ENCODE measurements around the gene GADL1. TPM values are rescaled to one million over a fixed set of nuclear protein-coding genes. Genes with fewer than 3 reads are reported as not detected.
A peak's percentile ranks its signal among the peaks of the same experiment; 100 is the strongest.

The GADL1 gene
- total and polyA plus RNA-seq, 9 donors, result 9.8 to 25.7 (median 19.1) TPM

DNA sequence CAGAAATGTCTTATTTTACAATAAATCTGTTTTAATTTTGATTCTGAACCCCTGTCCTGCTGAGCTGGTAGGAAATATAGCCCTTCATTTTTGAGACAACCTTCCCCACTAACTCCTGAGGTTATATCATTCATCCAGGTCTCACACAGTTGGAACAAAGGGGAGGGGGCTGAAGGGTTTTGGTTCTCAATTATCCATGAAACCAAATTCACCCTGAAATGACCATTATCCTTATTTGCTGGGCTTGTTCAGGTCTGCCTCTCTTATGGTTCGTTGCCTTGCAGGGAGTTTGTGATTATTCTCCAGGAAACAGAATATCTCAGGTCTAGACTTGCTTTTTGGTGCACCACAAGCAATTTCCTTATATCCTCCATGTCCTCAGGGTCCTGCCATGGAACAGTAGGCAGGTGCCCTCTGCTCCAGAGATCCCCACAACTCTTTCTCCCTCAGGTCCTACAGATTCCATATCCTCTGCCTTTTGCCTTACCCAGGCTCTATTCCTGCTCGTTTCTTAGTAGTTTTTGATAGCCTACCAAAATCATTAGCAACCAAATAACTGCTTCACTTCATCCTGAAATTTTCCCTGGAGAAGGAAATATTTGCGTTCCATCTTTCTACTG, 193.6 kb downstream of the GADL1 start:
- Histone ChIP-seq H3K4me1 (ENCODE audit: control insufficient read depth, insufficient read depth, low read length) (peaks cover 5% of the 10 kb centered on the region), H3K27me3 (ENCODE audit: control insufficient read depth, insufficient read depth, low read length) (no peaks in the 10 kb centered on the region), H3K4me3 (ENCODE audit: low read length) (no peak overlapping the region), H3K36me3 (ENCODE audit: control insufficient read depth, insufficient read depth, low read length) (no peaks in the 10 kb centered on the region), H3K27ac (ENCODE audit: low read length) (no peak overlapping the region), H3K9me3 (replicated peaks; ENCODE audit: control insufficient read depth, low read depth, low read length) (peaks cover 4% of the 10 kb centered on the region)
- DNase-seq, result no peak
- WGBS (ENCODE audit: insufficient coverage), result 100% methylated on average over 1 of the region's 3 CpGs

GRCh38 chr3:30699927-30700326, 194.5 kb downstream of the GADL1 start:
- H3K4me1 ChIP-seq (ENCODE audit: control insufficient read depth, insufficient read depth, low read length), result peaks cover 5% of the 10 kb centered on the region
- peaks cover 4% of the 10 kb centered on the region for H3K9me3 ChIP-seq (replicated peaks; ENCODE audit: control insufficient read depth, low read depth, low read length)
- 80% methylated on average over 1 of the region's 4 CpGs for WGBS (ENCODE audit: insufficient coverage)
- H3K27me3 ChIP-seq (ENCODE audit: control insufficient read depth, insufficient read depth, low read length), result no peaks in the 10 kb centered on the region
- no peak for DNase-seq
- no peak overlapping the region for H3K27ac ChIP-seq (ENCODE audit: low read length)
- H3K36me3 ChIP-seq (ENCODE audit: control insufficient read depth, insufficient read depth, low read length), result peaks cover 6% of the 10 kb centered on the region
- H3K4me3 ChIP-seq (ENCODE audit: low read length), result no peak overlapping the region

DNA sequence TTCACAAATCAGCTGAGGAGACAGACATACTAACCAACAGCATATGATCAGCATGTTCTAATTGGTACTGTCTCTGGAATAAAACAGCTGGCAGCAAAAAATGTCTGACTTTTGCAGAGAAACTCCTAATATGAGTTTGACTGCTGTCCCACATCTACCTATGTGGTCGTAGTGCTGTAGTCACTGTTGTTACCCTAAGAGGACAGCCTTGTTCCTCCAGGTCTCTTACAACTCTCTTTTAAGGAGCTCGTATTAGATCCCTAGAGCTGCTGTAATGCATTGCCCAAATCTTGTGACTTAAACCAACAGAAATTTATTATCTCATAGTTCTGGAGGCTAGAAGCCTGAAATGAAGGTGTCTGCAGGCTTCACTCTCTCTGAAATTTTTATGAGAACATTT, 195.9 kb downstream of the GADL1 start:
- Histone ChIP-seq H3K4me3 (ENCODE audit: low read length) (no peak overlapping the region), H3K27me3 (ENCODE audit: control insufficient read depth, insufficient read depth, low read length) (no peaks in the 10 kb centered on the region), H3K9me3 (replicated peaks; ENCODE audit: control insufficient read depth, low read depth, low read length) (peaks cover 4% of the 10 kb centered on the region), H3K36me3 (ENCODE audit: control insufficient read depth, insufficient read depth, low read length) (peaks cover 10% of the 10 kb centered on the region), H3K27ac (ENCODE audit: low read length) (no peak overlapping the region), H3K4me1 (ENCODE audit: control insufficient read depth, insufficient read depth, low read length) (peaks cover 12% of the 10 kb centered on the region)
- whole genome bisulfite sequencing (ENCODE audit: insufficient coverage), result no CpG with 5 or more reads among the region's 2 CpGs
- DNase-seq, result no peak

- Histone ChIP-seq H3K27me3 (ENCODE audit: control insufficient read depth, insufficient read depth, low read length) (no peaks in the 10 kb centered on the region), H3K4me3 (ENCODE audit: low read length) (no peak overlapping the region), H3K36me3 (ENCODE audit: control insufficient read depth, insufficient read depth, low read length) (peaks cover 20% of the 10 kb centered on the region), H3K4me1 (ENCODE audit: control insufficient read depth, insufficient read depth, low read length) (peaks cover 12% of the 10 kb centered on the region), H3K9me3 (replicated peaks; ENCODE audit: control insufficient read depth, low read depth, low read length) (no peaks in the 10 kb centered on the region), H3K27ac (ENCODE audit: low read length) (no peak overlapping the region)
- WGBS (ENCODE audit: insufficient coverage), result no CpG with 5 or more reads among the region's 2 CpGs
- no peak for DNase-seq
These were observed 197.6 kb downstream of the GADL1 start for GRCh38 chr3:30696896-30697295.

DNA sequence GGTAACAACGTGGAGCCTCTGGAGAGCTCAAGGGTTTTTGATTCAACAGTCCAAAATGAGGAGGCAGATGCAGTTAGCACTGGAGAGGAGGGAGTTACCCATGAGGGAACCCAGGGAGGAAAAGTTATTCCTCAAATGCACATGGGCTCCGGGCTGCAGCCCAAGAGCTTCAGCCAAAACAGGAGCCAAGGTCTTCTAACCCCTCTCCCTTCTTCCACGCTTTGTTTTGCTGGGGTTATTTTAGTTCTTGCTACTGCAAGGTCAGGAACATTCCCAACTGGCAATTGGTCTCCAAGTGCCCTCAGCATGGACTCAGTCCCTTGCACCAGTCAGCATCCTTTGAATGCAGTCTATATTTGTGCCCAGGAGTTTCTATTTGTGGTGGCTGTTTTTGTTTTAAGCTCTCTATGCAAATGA, 198.1 kb downstream of the GADL1 start:
- H3K27ac ChIP-seq (ENCODE audit: low read length), result no peak overlapping the region
- WGBS (ENCODE audit: insufficient coverage), result no CpG with 5 or more reads among the region's 3 CpGs

DNA sequence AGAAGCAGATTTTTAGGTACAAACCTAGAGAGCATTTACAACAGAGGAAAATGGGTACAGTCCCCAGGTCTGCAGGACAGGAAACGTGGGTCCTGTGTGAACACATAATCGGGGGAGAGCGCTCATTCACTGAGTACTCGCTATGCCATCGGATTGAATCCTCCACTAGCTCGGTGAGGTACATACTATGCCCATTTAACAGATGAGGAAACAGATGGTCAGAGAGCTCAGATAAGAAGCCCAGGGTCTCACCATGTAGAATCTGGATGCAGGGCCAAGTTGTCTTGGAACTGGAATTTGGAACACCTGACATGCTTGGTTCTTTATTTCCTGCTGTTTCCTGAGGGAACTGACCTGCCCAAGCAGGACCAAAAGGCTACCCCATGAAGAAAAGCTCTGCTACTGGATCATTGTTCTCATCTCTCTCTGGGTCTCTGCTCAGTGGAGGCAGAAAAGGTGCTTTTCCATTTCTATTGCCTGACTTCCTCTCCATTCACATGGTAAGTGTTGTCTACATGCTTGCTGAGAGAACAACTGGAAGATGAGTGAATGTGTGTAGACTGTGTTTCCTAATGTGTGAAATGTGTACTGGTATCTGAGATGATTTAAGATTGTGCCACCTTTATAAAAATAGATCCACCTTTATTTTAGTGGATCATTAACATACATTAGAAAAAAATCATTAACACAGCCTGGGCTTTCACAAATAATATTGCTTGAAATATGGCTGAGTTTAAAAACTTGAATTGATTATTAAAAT, 199.0 kb downstream of the GADL1 start:
- peaks cover 30% of the 10 kb centered on the region for H3K36me3 ChIP-seq (ENCODE audit: control insufficient read depth, insufficient read depth, low read length)
- no peak overlapping the region for H3K27ac ChIP-seq (ENCODE audit: low read length)
- H3K27me3 ChIP-seq (ENCODE audit: control insufficient read depth, insufficient read depth, low read length), result no peaks in the 10 kb centered on the region
- H3K4me1 ChIP-seq (ENCODE audit: control insufficient read depth, insufficient read depth, low read length), result peaks cover 20% of the 10 kb centered on the region
- 94% methylated on average over 6 of the region's 6 CpGs for WGBS (ENCODE audit: insufficient coverage)
- no peak overlapping the region for H3K4me3 ChIP-seq (ENCODE audit: low read length)
- no peaks in the 10 kb centered on the region for H3K9me3 ChIP-seq (replicated peaks; ENCODE audit: control insufficient read depth, low read depth, low read length)
- no peak for DNase-seq

More for the DNA sequence above, 198.1 kb downstream of the GADL1 start:
- peaks cover 13% of the 10 kb centered on the region for H3K4me1 ChIP-seq (ENCODE audit: control insufficient read depth, insufficient read depth, low read length)
- H3K9me3 ChIP-seq (replicated peaks; ENCODE audit: control insufficient read depth, low read depth, low read length), result no peaks in the 10 kb centered on the region
- H3K4me3 ChIP-seq (ENCODE audit: low read length), result no peak overlapping the region
- peaks cover 22% of the 10 kb centered on the region for H3K36me3 ChIP-seq (ENCODE audit: control insufficient read depth, insufficient read depth, low read length)
- DNase-seq, result peak; percentile 45
- H3K27me3 ChIP-seq (ENCODE audit: control insufficient read depth, insufficient read depth, low read length), result no peaks in the 10 kb centered on the region

DNA sequence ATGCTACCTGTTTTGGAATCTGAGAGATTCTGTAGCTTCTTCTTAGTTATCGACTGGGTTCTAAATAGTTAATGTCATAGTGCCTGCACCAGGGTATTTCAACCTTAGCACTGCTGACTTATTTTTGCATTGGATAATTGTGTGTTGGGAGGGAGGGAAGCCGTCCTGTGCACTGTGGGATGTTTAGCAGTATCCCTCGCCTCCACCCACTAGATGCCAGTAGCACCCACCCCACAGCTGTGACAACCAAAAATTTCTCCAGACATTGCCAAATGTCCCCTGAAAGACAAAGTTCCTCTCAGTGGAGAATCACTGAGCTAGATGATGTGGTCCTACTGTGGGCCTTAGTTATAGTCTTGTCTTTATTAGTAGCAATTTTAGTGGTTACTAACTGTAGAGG, 199.8 kb downstream of the GADL1 start:
- Histone ChIP-seq H3K27ac (ENCODE audit: low read length) (no peak overlapping the region), H3K4me3 (ENCODE audit: low read length) (no peak overlapping the region), H3K36me3 (ENCODE audit: control insufficient read depth, insufficient read depth, low read length) (peaks cover 33% of the 10 kb centered on the region), H3K9me3 (replicated peaks; ENCODE audit: control insufficient read depth, low read depth, low read length) (no peaks in the 10 kb centered on the region), H3K27me3 (ENCODE audit: control insufficient read depth, insufficient read depth, low read length) (no peaks in the 10 kb centered on the region), H3K4me1 (ENCODE audit: control insufficient read depth, insufficient read depth, low read length) (peaks cover 22% of the 10 kb centered on the region)
- WGBS (ENCODE audit: insufficient coverage), result 100% methylated on average over 1 of the region's 3 CpGs
- DNase-seq, result no peak

DNA sequence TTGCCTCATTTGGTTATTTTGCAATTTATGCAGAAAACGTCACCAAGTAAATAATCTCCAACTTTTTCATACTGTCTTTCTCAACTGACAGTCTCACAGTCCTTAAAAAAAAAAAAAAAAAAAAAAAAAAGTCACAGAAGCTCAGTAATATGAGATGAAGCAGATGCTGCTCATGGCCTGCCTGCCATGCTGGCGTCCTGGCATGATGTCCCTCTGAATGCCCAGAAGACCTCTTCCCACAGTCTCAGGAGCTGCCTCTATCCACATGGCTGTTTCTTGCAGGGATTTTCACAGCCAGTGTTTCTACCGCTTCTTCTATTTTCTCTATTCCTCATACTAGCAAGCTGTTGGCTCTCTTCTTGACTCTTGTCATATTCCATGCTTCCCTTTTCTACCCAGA, 200.3 kb downstream of the GADL1 start:
- WGBS (ENCODE audit: insufficient coverage), result 54% methylated on average over 2 of the region's 3 CpGs
- no peak overlapping the region for H3K27ac ChIP-seq (ENCODE audit: low read length)
- no peaks in the 10 kb centered on the region for H3K27me3 ChIP-seq (ENCODE audit: control insufficient read depth, insufficient read depth, low read length)
- H3K4me1 ChIP-seq (ENCODE audit: control insufficient read depth, insufficient read depth, low read length), result peaks cover 25% of the 10 kb centered on the region
- DNase-seq, result peak; percentile 58
- H3K36me3 ChIP-seq (ENCODE audit: control insufficient read depth, insufficient read depth, low read length), result peaks cover 33% of the 10 kb centered on the region
- no peaks in the 10 kb centered on the region for H3K9me3 ChIP-seq (replicated peaks; ENCODE audit: control insufficient read depth, low read depth, low read length)
- H3K4me3 ChIP-seq (ENCODE audit: low read length), result no peak overlapping the region

GRCh38 chr3:30693470-30694120, 200.9 kb downstream of the GADL1 start:
- peaks cover 31% of the 10 kb centered on the region for H3K4me1 ChIP-seq (ENCODE audit: control insufficient read depth, insufficient read depth, low read length)
- no peaks in the 10 kb centered on the region for H3K27me3 ChIP-seq (ENCODE audit: control insufficient read depth, insufficient read depth, low read length)
- no peak overlapping the region for H3K27ac ChIP-seq (ENCODE audit: low read length)
- H3K36me3 ChIP-seq (ENCODE audit: control insufficient read depth, insufficient read depth, low read length), result peaks cover 33% of the 10 kb centered on the region
- no CpG with 5 or more reads among the region's 2 CpGs for WGBS (ENCODE audit: insufficient coverage)
- H3K4me3 ChIP-seq (ENCODE audit: low read length), result no peak overlapping the region
- peak; percentile 86 for DNase-seq
- no peaks in the 10 kb centered on the region for H3K9me3 ChIP-seq (replicated peaks; ENCODE audit: control insufficient read depth, low read depth, low read length)

DNA sequence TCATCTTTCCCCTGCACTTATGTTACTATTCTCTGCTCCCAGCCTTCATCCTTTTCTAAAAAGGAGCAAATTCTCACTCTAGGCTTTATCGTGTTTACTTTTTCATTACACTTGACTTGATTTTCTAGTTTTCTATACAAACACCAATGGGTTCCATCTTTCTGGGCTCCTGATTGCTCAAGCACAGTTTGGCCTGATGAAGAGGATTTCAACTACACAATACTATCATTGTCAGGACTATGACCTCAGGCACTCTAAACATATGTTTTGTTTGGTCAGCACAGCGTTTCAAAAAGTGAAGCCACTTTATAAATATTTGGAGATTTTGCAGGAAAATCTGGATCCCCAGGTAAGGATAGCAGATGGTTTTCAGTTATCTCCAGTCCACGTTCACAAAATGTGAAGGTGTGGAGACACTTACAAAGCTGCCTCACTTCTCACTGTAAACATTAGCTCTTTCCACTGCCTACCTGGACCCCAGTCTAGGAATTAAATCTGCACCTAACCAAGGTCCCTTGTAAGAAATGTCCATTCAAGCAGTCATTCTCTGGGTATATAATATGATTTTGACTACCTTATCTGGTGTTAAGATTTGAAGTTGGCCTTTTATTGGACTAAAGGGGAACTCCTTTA, 201.8 kb downstream of the GADL1 start:
- no peak for DNase-seq
- Histone ChIP-seq H3K4me3 (ENCODE audit: low read length) (no peak overlapping the region), H3K27ac (ENCODE audit: low read length) (no peak overlapping the region), H3K9me3 (replicated peaks; ENCODE audit: control insufficient read depth, low read depth, low read length) (no peaks in the 10 kb centered on the region), H3K27me3 (ENCODE audit: control insufficient read depth, insufficient read depth, low read length) (no peaks in the 10 kb centered on the region), H3K4me1 (ENCODE audit: control insufficient read depth, insufficient read depth, low read length) (peaks cover 32% of the 10 kb centered on the region), H3K36me3 (ENCODE audit: control insufficient read depth, insufficient read depth, low read length) (peaks cover 35% of the 10 kb centered on the region)
- WGBS (ENCODE audit: insufficient coverage), result no CpG with 5 or more reads among the region's 3 CpGs
